ENCODE data around the gene PTGR3.

DNA sequence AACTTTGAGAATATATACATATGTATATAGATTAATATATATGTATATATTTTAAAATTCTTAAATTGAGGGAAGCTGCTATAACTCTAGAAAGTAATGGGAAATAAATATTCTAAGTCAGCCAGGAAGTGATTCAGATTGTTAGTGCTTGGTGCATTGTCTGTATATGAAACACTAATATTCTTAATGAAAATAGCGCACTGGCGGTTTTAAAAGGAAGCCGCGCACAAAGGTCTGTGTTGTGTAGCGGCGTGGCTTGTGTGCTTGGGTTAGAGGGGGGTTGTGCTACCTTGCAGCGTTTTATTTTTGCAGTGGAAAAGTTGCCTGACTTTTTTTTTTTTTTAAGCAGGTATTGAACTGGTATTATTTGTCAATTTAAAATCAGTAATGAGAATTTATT is 13.0 kb upstream of the PTGR3 start:
- TF ChIP-seq, protein P1, sequence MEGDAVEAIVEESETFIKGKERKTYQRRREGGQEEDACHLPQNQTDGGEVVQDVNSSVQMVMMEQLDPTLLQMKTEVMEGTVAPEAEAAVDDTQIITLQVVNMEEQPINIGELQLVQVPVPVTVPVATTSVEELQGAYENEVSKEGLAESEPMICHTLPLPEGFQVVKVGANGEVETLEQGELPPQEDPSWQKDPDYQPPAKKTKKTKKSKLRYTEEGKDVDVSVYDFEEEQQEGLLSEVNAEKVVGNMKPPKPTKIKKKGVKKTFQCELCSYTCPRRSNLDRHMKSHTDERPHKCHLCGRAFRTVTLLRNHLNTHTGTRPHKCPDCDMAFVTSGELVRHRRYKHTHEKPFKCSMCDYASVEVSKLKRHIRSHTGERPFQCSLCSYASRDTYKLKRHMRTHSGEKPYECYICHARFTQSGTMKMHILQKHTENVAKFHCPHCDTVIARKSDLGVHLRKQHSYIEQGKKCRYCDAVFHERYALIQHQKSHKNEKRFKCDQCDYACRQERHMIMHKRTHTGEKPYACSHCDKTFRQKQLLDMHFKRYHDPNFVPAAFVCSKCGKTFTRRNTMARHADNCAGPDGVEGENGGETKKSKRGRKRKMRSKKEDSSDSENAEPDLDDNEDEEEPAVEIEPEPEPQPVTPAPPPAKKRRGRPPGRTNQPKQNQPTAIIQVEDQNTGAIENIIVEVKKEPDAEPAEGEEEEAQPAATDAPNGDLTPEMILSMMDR (tag by site-specific recombination; IDR thresholded peaks at IDR 0.05): no peak
- no peak for TF ChIP-seq ZNF302 (tag by site-specific recombination; IDR thresholded peaks at IDR 0.05; ENCODE audit: low read depth)
- no peak for TF ChIP-seq ZNF19 (tag by site-specific recombination; IDR thresholded peaks at IDR 0.05; ENCODE audit: low read depth)
- no peak for TF ChIP-seq YY1 (tag by site-specific recombination; IDR thresholded peaks at IDR 0.05)
- TF ChIP-seq, protein P2, sequence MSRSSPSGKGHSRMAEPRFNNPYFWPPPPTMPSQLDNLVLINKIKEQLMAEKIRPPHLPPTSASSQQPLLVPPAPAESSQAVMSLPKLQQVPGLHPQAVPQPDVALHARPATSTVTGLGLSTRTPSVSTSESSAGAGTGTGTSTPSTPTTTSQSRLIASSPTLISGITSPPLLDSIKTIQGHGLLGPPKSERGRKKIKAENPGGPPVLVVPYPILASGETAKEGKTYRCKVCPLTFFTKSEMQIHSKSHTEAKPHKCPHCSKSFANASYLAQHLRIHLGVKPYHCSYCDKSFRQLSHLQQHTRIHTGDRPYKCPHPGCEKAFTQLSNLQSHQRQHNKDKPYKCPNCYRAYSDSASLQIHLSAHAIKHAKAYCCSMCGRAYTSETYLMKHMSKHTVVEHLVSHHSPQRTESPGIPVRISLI (tag by site-specific recombination; IDR thresholded peaks at IDR 0.05): no peak
- TF ChIP-seq HOXA7 (CRISPR knock-in tag; IDR thresholded peaks at IDR 0.05; ENCODE audit: borderline replicate concordance): no peak
